ENCODE data around the gene TSSK6. TPM values are rescaled to one million over a fixed set of nuclear protein-coding genes. Genes with fewer than 3 reads are reported as not detected.

TSSK6 gene
- total and polyA plus RNA-seq, 2 of the 4 experiments (the other 2 are of a cell fraction) = 1.3 to 2.2 TPM

DNA sequence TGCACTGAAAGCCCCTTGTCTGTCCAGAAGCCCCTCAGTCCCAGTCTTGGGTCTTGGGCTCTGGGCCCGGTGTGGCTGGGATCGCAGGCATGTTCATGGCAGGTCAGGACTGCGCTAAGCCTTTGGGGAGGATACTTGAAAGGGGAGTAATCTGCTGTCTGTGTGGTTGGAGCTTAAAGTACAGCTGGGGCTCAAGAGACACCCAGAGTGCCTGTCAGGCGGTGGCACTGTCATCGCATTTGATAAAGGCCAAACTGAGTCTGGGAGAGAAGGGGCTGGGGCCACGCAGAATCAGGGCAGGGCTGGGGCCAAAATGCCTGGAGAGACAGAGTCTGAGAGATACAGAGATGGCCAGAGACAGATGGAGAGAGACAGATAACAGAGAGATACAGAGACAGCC is 18.5 kb upstream of the TSSK6 start:
- dilution Hi-C loops (cut with HindIII; ENCODE audit: low sequenced_read_pairs, unreplicated experiment) = no loop called here
- H3K27ac ChIP-seq (ENCODE audit: insufficient read depth, low read length) = no peak overlapping the region
- H4K20me1 ChIP-seq (ENCODE audit: insufficient read depth, low read length) = peaks cover 11% of the 10 kb centered on the region; the same call in 1 of the 2 replicates
- H3K14ac ChIP-seq (replicated peaks; ENCODE audit: low read depth, low read length) = no peak overlapping the region
- H2BK120ac ChIP-seq (ENCODE audit: low read depth, low read length) = no peak overlapping the region
- POLR2A ChIA-PET (ENCODE audit: unreplicated experiment) = no interaction called here
- ATAC-seq (ENCODE audit: low read depth) (no peak), DNase-seq (no peak)
- H3K4ac ChIP-seq (ENCODE audit: low read depth, low read length) = no peak overlapping the region
- H3K23ac ChIP-seq (ENCODE audit: low read depth, low read length) = no peak overlapping the region
- H4K91ac ChIP-seq (ENCODE audit: insufficient read depth, low read depth, low read length) = no peak overlapping the region
- H2AFZ ChIP-seq (replicated peaks; ENCODE audit: low read length, poor library complexity) = no peak overlapping the region
- H3K9me3 ChIP-seq (ENCODE audit: control insufficient read depth, insufficient read depth, low read length) = no peaks in the 10 kb centered on the region
- intact Hi-C loops (cut with micrococcal nuclease) = no loop called here
- in situ Hi-C loops (cut with MboI; ENCODE audit: low sequenced_read_pairs) = loop anchor here (25.0 kb wide), 1 partner anchor 428 kb away; no protein-coding TSS in a partner anchor
- H4K8ac ChIP-seq (ENCODE audit: low read depth in 2 of 2, low read length in 2 of 2) = no peak overlapping the region
- no TSS peak for BruUV-seq (replicated peaks)
- no peak overlapping the region for H4K5ac ChIP-seq (ENCODE audit: low read depth, low read length)
- no peak overlapping the region for H2BK15ac ChIP-seq (ENCODE audit: low read depth, low read length)
- H3K9me1 ChIP-seq (ENCODE audit: insufficient read depth, low read length) = no peaks in the 10 kb centered on the region
- no peak overlapping the region for H2BK5ac ChIP-seq (ENCODE audit: low read depth, low read length, poor library complexity, severe bottlenecking)
- H3K4me2 ChIP-seq (ENCODE audit: low read depth, low read length) = no peak overlapping the region
- no peak overlapping the region for H3K4me3 ChIP-seq (ENCODE audit: insufficient read depth, low read depth, low read length)
- no peaks in the 10 kb centered on the region for H3K36me3 ChIP-seq (ENCODE audit: control insufficient read depth, insufficient read depth, low read length)
- WGBS, 2 experiments (ENCODE audit: extremely low coverage in 2 of 2, insufficient read length in 1 of 2) = 86% methylated on average over 2 of the region's 6 CpGs; no CpG with 5 or more reads in 1 of the 2 experiments
- H3K9ac ChIP-seq (ENCODE audit: low read depth, low read length) = no peak overlapping the region
- no peaks in the 10 kb centered on the region; a peak in 1 of 4 replicates for H3K79me1 ChIP-seq (ENCODE audit: low read depth in 1 of 2, low read length in 2 of 2)
- TF ChIP-seq, protein P1, sequence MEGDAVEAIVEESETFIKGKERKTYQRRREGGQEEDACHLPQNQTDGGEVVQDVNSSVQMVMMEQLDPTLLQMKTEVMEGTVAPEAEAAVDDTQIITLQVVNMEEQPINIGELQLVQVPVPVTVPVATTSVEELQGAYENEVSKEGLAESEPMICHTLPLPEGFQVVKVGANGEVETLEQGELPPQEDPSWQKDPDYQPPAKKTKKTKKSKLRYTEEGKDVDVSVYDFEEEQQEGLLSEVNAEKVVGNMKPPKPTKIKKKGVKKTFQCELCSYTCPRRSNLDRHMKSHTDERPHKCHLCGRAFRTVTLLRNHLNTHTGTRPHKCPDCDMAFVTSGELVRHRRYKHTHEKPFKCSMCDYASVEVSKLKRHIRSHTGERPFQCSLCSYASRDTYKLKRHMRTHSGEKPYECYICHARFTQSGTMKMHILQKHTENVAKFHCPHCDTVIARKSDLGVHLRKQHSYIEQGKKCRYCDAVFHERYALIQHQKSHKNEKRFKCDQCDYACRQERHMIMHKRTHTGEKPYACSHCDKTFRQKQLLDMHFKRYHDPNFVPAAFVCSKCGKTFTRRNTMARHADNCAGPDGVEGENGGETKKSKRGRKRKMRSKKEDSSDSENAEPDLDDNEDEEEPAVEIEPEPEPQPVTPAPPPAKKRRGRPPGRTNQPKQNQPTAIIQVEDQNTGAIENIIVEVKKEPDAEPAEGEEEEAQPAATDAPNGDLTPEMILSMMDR (conservative IDR thresholded peaks at IDR 0.05; ENCODE audit: low read depth, low read length) = no peak
- TF ChIP-seq, protein P2, sequence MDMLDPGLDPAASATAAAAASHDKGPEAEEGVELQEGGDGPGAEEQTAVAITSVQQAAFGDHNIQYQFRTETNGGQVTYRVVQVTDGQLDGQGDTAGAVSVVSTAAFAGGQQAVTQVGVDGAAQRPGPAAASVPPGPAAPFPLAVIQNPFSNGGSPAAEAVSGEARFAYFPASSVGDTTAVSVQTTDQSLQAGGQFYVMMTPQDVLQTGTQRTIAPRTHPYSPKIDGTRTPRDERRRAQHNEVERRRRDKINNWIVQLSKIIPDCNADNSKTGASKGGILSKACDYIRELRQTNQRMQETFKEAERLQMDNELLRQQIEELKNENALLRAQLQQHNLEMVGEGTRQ (IDR thresholded peaks at IDR 0.05; ENCODE audit: low read depth, low read length) = no peak
- TF ChIP-seq CEBPB (IDR thresholded peaks at IDR 0.05; ENCODE audit: low read depth, low read length) = no peak
- TF ChIP-seq POLR2A (IDR thresholded peaks at IDR 0.05; ENCODE audit: low read depth, low read length) = no peak
- TF ChIP-seq MAFK (IDR thresholded peaks at IDR 0.05; ENCODE audit: low read depth, low read length) = no peak
- no peak for TF ChIP-seq MAZ (IDR thresholded peaks at IDR 0.05; ENCODE audit: borderline replicate concordance, low read depth, low read length)
- no peak for TF ChIP-seq NFE2L2 (IDR thresholded peaks at IDR 0.05; ENCODE audit: low read depth, low read length)
- no peak for TF ChIP-seq RCOR1 (IDR thresholded peaks at IDR 0.05; ENCODE audit: insufficient replicate concordance, low read length)
- TF ChIP-seq CHD1 (IDR thresholded peaks at IDR 0.05; ENCODE audit: low read depth, low read length) = no peak
- TF ChIP-seq RAD21 (IDR thresholded peaks at IDR 0.05; ENCODE audit: low read length) = no peak
- TF ChIP-seq, protein P3, sequence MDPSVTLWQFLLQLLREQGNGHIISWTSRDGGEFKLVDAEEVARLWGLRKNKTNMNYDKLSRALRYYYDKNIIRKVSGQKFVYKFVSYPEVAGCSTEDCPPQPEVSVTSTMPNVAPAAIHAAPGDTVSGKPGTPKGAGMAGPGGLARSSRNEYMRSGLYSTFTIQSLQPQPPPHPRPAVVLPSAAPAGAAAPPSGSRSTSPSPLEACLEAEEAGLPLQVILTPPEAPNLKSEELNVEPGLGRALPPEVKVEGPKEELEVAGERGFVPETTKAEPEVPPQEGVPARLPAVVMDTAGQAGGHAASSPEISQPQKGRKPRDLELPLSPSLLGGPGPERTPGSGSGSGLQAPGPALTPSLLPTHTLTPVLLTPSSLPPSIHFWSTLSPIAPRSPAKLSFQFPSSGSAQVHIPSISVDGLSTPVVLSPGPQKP (IDR thresholded peaks at IDR 0.05; ENCODE audit: borderline replicate concordance, low read depth, low read length) = no peak
- no peak overlapping the region for H2AK9ac ChIP-seq (replicated peaks; ENCODE audit: low read depth, low read length, poor library complexity)
- CTCF ChIA-PET = no interaction called here
- no peak overlapping the region for H2AK5ac ChIP-seq (ENCODE audit: low read depth, low read length)
- no peak overlapping the region for H2BK20ac ChIP-seq (ENCODE audit: low read depth, low read length)
- H3K18ac ChIP-seq (ENCODE audit: low read depth, low read length) = no peak overlapping the region
- H3K4me1 ChIP-seq (ENCODE audit: control insufficient read depth, insufficient read depth, low read length) = peaks cover 5% of the 10 kb centered on the region
- H3K27me3 ChIP-seq (ENCODE audit: control insufficient read depth, insufficient read depth, low read length) = peaks cover 10% of the 10 kb centered on the region
- H3K56ac ChIP-seq (ENCODE audit: extremely low read depth, insufficient read depth, low read length) = no peak overlapping the region

Data from IMR-90 (cell line).